HG02840 (cell line): ENCODE data around the gene USP34.
"Not testable (repeated sequence)": the region's sequence is repeated elsewhere in the genome, so short reads cannot be mapped to it uniquely, and the experiment has no call there.

Source experiments
- ATAC-seq: cut with Tn5 transposase; IDR thresholded peaks from one replicate; pipeline ENCODE4 v1.9.1; 2021; ENCODE audit warnings: mild to moderate bottlenecking, moderate library complexity, moderate number of reproducible peaks; ENCODE audit not compliant: unreplicated experiment, low FRiP score

USP34 gene, protein sequence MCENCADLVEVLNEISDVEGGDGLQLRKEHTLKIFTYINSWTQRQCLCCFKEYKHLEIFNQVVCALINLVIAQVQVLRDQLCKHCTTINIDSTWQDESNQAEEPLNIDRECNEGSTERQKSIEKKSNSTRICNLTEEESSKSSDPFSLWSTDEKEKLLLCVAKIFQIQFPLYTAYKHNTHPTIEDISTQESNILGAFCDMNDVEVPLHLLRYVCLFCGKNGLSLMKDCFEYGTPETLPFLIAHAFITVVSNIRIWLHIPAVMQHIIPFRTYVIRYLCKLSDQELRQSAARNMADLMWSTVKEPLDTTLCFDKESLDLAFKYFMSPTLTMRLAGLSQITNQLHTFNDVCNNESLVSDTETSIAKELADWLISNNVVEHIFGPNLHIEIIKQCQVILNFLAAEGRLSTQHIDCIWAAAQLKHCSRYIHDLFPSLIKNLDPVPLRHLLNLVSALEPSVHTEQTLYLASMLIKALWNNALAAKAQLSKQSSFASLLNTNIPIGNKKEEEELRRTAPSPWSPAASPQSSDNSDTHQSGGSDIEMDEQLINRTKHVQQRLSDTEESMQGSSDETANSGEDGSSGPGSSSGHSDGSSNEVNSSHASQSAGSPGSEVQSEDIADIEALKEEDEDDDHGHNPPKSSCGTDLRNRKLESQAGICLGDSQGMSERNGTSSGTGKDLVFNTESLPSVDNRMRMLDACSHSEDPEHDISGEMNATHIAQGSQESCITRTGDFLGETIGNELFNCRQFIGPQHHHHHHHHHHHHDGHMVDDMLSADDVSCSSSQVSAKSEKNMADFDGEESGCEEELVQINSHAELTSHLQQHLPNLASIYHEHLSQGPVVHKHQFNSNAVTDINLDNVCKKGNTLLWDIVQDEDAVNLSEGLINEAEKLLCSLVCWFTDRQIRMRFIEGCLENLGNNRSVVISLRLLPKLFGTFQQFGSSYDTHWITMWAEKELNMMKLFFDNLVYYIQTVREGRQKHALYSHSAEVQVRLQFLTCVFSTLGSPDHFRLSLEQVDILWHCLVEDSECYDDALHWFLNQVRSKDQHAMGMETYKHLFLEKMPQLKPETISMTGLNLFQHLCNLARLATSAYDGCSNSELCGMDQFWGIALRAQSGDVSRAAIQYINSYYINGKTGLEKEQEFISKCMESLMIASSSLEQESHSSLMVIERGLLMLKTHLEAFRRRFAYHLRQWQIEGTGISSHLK (N-terminal part only)

GRCh38 chr2:61470965-61471904 is at the start of gene USP34:
Gene USP34, minus strand, starts transcription at chr2:61471087. Its CDS starts 395 bp downstream, at chr2:61470692.
- peak; percentile 72 for ATAC-seq

DNA sequence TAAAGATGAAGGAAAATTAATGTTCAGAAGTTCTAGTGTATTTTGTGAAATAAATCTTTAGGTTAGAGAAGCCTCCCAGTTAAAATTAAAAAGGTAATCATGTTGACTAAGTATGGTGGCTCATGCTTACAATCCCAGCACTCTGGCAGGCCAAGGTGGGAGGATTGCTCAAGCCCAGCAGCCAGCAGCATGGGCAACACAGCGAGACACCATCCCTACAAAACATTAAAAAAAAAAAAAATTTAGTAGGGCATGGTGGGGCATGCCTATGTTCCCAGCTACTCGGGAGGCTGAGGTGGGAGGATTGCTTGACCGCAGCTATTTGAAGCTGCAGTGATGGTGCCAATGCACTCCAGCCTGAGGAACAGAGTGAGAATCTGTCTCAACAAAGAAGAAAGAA is 49.4 kb upstream of the USP34 start:
- no peak for ATAC-seq

- no peak for ATAC-seq
These were observed 42.0 kb upstream of the USP34 start for GRCh38 chr2:61512768-61513398.

DNA sequence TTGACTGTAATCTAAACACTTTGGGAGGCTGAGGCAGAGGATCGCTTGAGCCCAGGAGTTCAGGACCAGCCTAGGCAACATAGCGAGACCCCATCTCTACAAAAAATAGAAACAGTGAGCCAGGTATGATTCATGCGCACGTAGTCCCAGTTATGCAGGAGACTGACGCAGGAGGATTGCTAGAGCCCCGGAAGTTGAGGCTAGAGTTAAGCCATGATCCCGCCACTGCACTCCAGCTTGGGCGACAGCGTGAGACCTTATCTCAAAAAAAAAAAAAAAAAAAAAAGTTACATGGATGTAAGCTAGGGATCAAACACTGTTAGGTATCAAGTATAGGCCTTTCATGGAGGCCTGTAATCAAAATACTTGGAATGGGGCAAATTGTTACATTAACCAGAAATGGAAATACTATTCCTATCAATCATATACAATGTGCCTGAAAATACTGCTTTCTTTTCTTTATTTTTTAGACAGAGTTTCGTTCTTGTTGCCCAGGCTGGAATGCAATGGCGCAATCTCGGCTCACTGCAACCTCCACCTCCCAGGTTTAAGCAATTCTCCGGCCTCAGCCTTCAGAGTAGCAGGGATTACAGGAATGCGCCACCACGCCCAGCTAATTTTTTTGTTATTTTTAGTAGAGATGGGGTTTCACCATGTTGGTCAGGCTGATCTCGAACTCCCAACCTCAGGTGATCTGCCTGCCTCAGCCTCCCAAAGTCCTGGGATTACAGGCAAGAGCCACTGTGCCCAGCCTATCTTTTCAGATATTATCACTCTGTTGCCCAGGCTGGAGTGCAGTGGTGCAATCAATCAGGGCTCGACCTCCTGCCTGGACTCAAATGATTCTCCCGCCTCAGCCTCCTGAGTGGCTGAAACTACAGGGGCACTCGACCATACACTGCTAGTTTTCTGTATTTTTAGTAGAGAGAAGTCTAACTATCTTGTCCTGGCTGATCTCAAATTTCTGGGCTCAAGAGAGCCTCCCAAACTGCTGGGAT is 40.1 kb upstream of the USP34 start:
- no peak for ATAC-seq

DNA sequence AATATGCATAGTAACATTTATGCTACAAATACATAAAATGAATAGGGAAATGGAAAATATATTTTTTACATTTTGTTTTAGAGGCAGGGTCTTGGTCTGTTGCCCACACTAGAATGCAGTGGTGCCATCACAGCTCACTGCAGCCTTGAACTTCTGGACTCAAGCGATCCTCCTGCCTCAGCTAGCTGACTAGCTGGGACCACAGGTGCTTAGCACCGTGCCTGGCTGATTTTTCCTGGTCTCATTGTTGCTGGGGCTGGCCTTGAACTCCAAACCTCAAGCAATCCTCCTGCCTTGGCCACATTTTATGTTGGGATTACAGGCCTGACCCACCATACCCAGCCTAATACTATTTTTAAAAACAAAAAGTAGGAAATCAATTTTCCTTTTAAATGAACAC is 34.1 kb upstream of the USP34 start:
- no peak for ATAC-seq

- no peak for ATAC-seq
These were observed 28.2 kb upstream of the USP34 start for GRCh38 chr2:61499060-61499459.

- ATAC-seq: no peak
These were observed 22.6 kb upstream of the USP34 start for GRCh38 chr2:61493523-61493942.

DNA sequence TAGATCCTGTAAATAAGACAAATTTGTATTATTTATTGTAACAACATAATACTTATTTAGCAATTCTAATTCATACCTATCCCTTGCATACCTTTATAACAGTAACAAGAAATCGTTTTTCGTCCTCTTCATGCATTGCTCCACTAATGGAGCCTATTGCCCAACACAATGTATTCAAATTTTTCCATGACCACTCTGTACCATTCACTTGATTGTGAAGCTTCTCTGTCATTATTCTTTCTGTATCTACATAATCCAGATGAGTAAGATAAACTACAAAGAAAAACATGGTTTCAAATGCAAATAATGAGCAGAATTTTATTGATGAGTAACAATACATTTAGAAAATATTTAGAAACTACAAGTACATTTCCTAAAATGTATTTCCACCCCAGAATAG is 21.6 kb upstream of the USP34 start:
- ATAC-seq: no peak

DNA sequence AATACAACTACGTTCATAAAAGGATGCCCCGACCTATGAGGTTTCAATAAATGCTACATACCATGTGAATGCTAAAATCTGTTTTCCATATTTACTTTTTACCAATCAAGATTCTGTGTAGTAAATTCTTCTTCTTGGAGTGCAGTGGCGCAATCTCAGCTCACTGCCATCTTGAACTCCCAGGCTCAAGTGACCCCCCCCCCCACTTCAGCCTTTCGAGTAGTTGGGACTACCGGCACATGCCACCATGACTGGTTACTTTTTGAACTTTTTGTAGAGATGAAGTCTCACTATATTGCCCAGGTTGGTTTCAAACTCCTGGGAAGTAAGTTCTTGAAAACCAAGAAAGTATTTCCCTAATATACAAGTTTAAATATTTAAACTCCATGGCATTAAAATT is 14.4 kb upstream of the USP34 start:
- no peak for ATAC-seq

GRCh38 chr2:61478086-61478485 is 7.2 kb upstream of the USP34 start:
- ATAC-seq: no peak

- ATAC-seq: not testable (repeated sequence)
These were observed 6.2 kb upstream of the USP34 start for GRCh38 chr2:61476929-61477589.

GRCh38 chr2:61471905-61472805 is 1.3 kb upstream of the USP34 start:
- peak; percentile 8 for ATAC-seq

GRCh38 chr2:61470122-61470951 is 550 bp downstream of the USP34 start:
- peak; percentile 32 for ATAC-seq

GRCh38 chr2:61469424-61470121 is 1.3 kb downstream of the USP34 start:
- ATAC-seq: no peak

GRCh38 chr2:61468231-61468630 is 2.7 kb downstream of the USP34 start:
- not testable (repeated sequence) for ATAC-seq
